ENCODE measurements around the gene RNF7. TPM values are rescaled to one million over a fixed set of nuclear protein-coding genes. Genes with fewer than 3 reads are reported as not detected.

RNF7 gene
- total and polyA plus RNA-seq, 2 of the 4 experiments (the other 2 are of a cell fraction): 98.7 to 149 TPM

DNA sequence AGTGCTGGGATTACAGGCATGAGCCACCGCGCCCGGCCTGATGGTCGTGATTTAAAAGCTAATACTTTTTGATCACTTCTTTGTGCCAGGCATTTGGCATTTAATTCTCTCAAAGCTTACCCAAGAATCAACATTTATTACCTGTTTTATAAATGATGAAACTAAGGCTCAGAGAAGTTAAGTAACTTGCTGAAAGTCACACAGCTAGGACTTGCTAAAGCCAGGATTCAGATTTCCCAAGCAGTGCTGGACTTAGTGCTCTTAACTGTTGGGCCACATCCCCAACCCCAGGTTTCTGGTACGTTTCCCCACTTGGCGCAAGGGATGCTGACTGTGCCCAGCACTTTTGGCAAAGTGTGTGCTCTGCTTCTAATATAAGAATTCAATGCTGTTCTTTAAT lies 35.6 kb downstream of the RNF7 start:
- Histone ChIP-seq H4K8ac (ENCODE audit: low read depth in 2 of 2, low read length in 2 of 2) (no peak overlapping the region), H2BK120ac (ENCODE audit: low read depth, low read length) (no peak overlapping the region), H2BK20ac (ENCODE audit: low read depth, low read length) (no peak overlapping the region), H3K9me3 (ENCODE audit: control insufficient read depth, insufficient read depth, low read length) (no peaks in the 10 kb centered on the region), H2BK15ac (ENCODE audit: low read depth, low read length) (no peak overlapping the region), H3K14ac (replicated peaks; ENCODE audit: low read depth, low read length) (no peak overlapping the region), H3K9me1 (ENCODE audit: insufficient read depth, low read length) (no peaks in the 10 kb centered on the region; the same call in 1 of the 2 replicates), H3K27me3 (ENCODE audit: control insufficient read depth, insufficient read depth, low read length) (no peaks in the 10 kb centered on the region), H3K36me3 (ENCODE audit: control insufficient read depth, insufficient read depth, low read length) (no peaks in the 10 kb centered on the region), H3K4me1 (ENCODE audit: control insufficient read depth, insufficient read depth, low read length) (peaks cover 2% of the 10 kb centered on the region; the same call in 1 of the 2 replicates), H3K79me1 (ENCODE audit: low read depth in 1 of 2, low read length in 2 of 2) (no peaks in the 10 kb centered on the region), H4K5ac (ENCODE audit: low read depth, low read length) (no peak overlapping the region), H3K23ac (ENCODE audit: low read depth, low read length) (no peak overlapping the region), H2BK5ac (ENCODE audit: low read depth, low read length, poor library complexity, severe bottlenecking) (no peak overlapping the region), H2AK5ac (ENCODE audit: low read depth, low read length) (no peak overlapping the region), H3K18ac (ENCODE audit: low read depth, low read length) (no peak overlapping the region), H4K91ac (ENCODE audit: insufficient read depth, low read depth, low read length) (no peak overlapping the region), H2AFZ (replicated peaks; ENCODE audit: low read length, poor library complexity) (no peak overlapping the region), H4K20me1 (ENCODE audit: insufficient read depth, low read length) (no peaks in the 10 kb centered on the region), H2AK9ac (replicated peaks; ENCODE audit: low read depth, low read length, poor library complexity) (no peak overlapping the region), H3K4ac (ENCODE audit: low read depth, low read length) (no peak overlapping the region), H3K56ac (ENCODE audit: extremely low read depth, insufficient read depth, low read length) (no peak overlapping the region), H3K27ac (ENCODE audit: insufficient read depth, low read length) (no peak overlapping the region), H3K9ac (ENCODE audit: low read depth, low read length) (no peak overlapping the region), H3K4me3 (ENCODE audit: insufficient read depth, low read depth, low read length) (no peak overlapping the region), H3K4me2 (ENCODE audit: low read depth, low read length) (no peak overlapping the region)
- TF ChIP-seq, protein P1, sequence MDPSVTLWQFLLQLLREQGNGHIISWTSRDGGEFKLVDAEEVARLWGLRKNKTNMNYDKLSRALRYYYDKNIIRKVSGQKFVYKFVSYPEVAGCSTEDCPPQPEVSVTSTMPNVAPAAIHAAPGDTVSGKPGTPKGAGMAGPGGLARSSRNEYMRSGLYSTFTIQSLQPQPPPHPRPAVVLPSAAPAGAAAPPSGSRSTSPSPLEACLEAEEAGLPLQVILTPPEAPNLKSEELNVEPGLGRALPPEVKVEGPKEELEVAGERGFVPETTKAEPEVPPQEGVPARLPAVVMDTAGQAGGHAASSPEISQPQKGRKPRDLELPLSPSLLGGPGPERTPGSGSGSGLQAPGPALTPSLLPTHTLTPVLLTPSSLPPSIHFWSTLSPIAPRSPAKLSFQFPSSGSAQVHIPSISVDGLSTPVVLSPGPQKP (IDR thresholded peaks at IDR 0.05; ENCODE audit: borderline replicate concordance, low read depth, low read length): no peak
- TF ChIP-seq MAFK (IDR thresholded peaks at IDR 0.05; ENCODE audit: low read depth, low read length): no peak
- no peak for ATAC-seq (ENCODE audit: low read depth)
- ChIA-PET CTCF (no interaction called here), POLR2A (ENCODE audit: unreplicated experiment) (no interaction called here)
- intact Hi-C loops (cut with micrococcal nuclease) (no loop called here), in situ Hi-C loops (cut with MboI; ENCODE audit: low sequenced_read_pairs) (no loop called here), dilution Hi-C loops (cut with HindIII; ENCODE audit: low sequenced_read_pairs, unreplicated experiment) (no loop called here)
- no peak for DNase-seq
- no CpG with 5 or more reads among the region's 6 CpGs for WGBS, 2 experiments (ENCODE audit: extremely low coverage in 2 of 2, insufficient read length in 1 of 2)
- BruUV-seq (replicated peaks): no TSS peak

Data from IMR-90 (cell line).